Psoas muscle (tissue), 8 donors: ENCODE measurements around the gene CLEC9A. TPM values are rescaled to one million over a fixed set of nuclear protein-coding genes. Genes with fewer than 3 reads are reported as not detected.
"Not testable (repeated sequence)": the region's sequence is repeated elsewhere in the genome, so short reads cannot be mapped to it uniquely, and the experiment has no call there.

Source experiments
- ATAC-seq, 4 donors: fragments of 200-7000 bp; cut with Tn5 transposase; one replicate each; pipeline ENCODE4 v1.9.1; 2020; ENCODE audit warnings: moderate library complexity in 3 of 4, mild to moderate bottlenecking in 2 of 4
- DNase-seq, 2 donors: peaks; one replicate each; pipeline ENCODE4 v3.0.0-alpha.2; 2020
- H3K27ac ChIP-seq: fragments of 200-600 bp; one replicate; pipeline ENCODE4 v1.8.0; 2022
- H3K27me3 ChIP-seq, 3 donors: fragments of 200-600 bp in 1 of 3; one replicate each; pipeline versions ENCODE4 v1.6.1 to v1.8.0; 2013 to 2022; ENCODE audit warnings: low read length in 2 of 3, mild to moderate bottlenecking in 2 of 3, moderate library complexity in 1 of 3; ENCODE audit not compliant: insufficient read depth in 3 of 3
- H3K36me3 ChIP-seq, 2 donors: fragments of 200-600 bp in 1 of 2; one replicate each; pipeline versions ENCODE4 v1.6.1 to v1.8.0; 2013 to 2022; ENCODE audit warnings: low read depth in 1 of 2, mild to moderate bottlenecking in 1 of 2, moderate library complexity in 1 of 2; ENCODE audit not compliant: insufficient read depth in 1 of 2
- H3K4me1 ChIP-seq: fragments of 200-600 bp; one replicate; pipeline ENCODE4 v1.8.0; 2022
- H3K4me3 ChIP-seq: fragments of 200-600 bp; one replicate; pipeline ENCODE4 v1.8.0; 2022; ENCODE audit warnings: mild to moderate bottlenecking
- H3K9me3 ChIP-seq: fragments of 200-600 bp; one replicate; pipeline ENCODE4 v1.8.0; 2022
- WGBS, 3 donors: extraction: QIAGEN DNeasy Blood & Tissue Kit; methylation state at CpG; one replicate each; pipeline versions ENCODE4 v1.1.6 to v1.1.7; 2013; 5-methylcytosine and 5-hydroxymethylcytosine counted together
- intact Hi-C, 2 donors: fragments of 100-400 bp; cut with DNase I; formaldehyde crosslinking; loops; one replicate each; pipeline versions ENCODE4 v1.11.0 to v1.14.2; 2022
- polyA plus RNA-seq, 3 donors: library from polyadenylated mRNA; stranded (reverse); fragments of 200-250 nt; gene quantifications; one replicate each; pipeline ENCODE4 v1.2.3, GENCODE V29; 2013
- total RNA-seq, 4 donors: library from RNA; stranded (reverse); fragmentation: NEBNext Ultra II Directional in 2 of 4; extraction: Animal tissue kit (Norgen Biotek cat#: 25700) in 2 of 4; gene quantifications; one replicate each; pipeline versions ENCODE4 v1.2.1 to v1.2.4, GENCODE V29; 2021 to 2023
- TF ChIP-seq, protein P1 (sequence below): fragments of 200-600 bp; IDR thresholded peaks from one replicate; pipeline ENCODE4 v1.8.0; 2022; ENCODE audit warnings: antibody characterized with exemption
- donor health status: healthy with polysubstance abuse.
- donor health status: DM: no; HTN: no; CAD: no; lungs with moderate emphysema.
- donor health status: Bipolar disorder and iron deficiency.
- donor health status: healthy.
- donor health status: DM: yes; HTN: yes; CAD: no.
- donor health status: DM: no; HTN: no; CAD: no.
- donor health status: DM: no; HTN: no; CAD: no.
- donor health status: DM: yes; HTN: yes; CAD: no.

Gene CLEC9A
- total and polyA plus RNA-seq, 7 donors = 0.05 TPM; not detected in 6

DNA sequence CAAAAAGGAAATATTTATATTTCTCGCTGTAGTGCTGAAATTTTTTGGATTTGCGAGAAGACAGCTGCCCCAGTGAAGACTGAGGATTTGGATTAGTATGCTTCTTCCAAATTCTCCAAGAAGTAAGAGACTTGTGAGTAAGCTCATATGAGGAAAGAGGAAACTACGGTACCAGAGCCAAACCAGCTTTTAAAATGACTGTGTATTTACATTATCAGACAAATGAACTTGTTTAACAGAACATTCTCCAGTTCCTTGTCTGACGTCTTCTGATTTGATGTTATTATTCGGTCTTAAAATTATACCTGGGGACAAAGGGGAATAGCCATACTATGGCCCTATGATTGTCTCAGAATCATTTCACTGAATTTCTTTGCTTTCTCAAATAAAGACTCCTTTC lies 12.1 kb upstream of the CLEC9A start:
- ATAC-seq (no peak), DNase-seq (no peak)
- Histone ChIP-seq H3K27ac (no peak overlapping the region), H3K9me3 (no peaks in the 10 kb centered on the region), H3K4me1 (no peaks in the 10 kb centered on the region), H3K4me3 (no peak overlapping the region), H3K36me3 (no peaks in the 10 kb centered on the region), H3K27me3 (no peaks in the 10 kb centered on the region)
- intact Hi-C loops = no loop called here
- TF ChIP-seq, protein P1, sequence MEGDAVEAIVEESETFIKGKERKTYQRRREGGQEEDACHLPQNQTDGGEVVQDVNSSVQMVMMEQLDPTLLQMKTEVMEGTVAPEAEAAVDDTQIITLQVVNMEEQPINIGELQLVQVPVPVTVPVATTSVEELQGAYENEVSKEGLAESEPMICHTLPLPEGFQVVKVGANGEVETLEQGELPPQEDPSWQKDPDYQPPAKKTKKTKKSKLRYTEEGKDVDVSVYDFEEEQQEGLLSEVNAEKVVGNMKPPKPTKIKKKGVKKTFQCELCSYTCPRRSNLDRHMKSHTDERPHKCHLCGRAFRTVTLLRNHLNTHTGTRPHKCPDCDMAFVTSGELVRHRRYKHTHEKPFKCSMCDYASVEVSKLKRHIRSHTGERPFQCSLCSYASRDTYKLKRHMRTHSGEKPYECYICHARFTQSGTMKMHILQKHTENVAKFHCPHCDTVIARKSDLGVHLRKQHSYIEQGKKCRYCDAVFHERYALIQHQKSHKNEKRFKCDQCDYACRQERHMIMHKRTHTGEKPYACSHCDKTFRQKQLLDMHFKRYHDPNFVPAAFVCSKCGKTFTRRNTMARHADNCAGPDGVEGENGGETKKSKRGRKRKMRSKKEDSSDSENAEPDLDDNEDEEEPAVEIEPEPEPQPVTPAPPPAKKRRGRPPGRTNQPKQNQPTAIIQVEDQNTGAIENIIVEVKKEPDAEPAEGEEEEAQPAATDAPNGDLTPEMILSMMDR = no peak
- 80 to 86% (median 85%) methylated on average over 5 of the region's 5 CpGs for WGBS, 3 donors

DNA sequence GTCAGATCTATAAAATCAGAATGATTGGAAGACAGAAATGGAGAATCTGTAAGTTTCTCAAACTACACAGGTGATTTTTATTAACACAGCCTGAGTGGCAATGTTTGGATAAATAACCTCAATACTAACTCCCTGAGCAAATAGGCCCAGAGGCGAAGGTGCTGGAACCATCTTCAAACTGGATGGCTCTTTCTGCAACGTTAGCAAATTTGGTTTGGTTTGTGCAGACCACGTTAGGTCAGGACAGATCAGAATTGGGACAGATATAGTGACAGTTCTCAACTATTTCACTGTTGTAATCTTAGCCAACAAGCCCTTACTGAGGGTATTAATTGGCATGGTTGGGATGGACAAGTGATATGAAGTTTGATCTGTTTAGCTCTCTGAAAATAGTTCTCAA lies 9.1 kb upstream of the CLEC9A start:
- WGBS, 3 donors = 56 to 84% (median 78%) methylated on average over 3 of the region's 3 CpGs
- TF ChIP-seq, protein P1 = no peak
- Histone ChIP-seq H3K4me1 (no peaks in the 10 kb centered on the region), H3K27ac (no peak overlapping the region), H3K36me3 (no peaks in the 10 kb centered on the region), H3K9me3 (no peaks in the 10 kb centered on the region), H3K4me3 (no peak overlapping the region), H3K27me3 (no peaks in the 10 kb centered on the region)
- DNase-seq = no peak
- no peak for ATAC-seq
- intact Hi-C loops = no loop called here

DNA sequence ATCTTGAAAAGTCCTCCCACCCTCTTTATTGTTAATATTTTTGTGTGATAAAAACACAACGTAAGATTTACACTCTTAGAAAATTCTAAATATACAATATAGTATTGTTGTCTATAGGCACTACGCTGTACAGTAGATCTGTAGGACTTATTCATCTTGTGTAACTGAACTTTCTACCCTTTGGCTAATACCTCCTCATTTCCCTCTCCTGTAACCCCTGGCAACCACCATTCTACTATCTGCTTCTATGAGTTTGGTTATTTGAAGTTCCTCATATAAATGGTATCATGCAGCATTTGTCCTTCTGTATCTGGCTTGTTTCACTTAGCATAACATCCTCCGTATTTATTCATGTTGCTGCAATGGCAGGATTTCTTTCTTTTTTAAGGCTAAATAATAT lies 5.2 kb upstream of the CLEC9A start:
- 93 to 98% (median 96%) methylated on average over 3 of the region's 3 CpGs for WGBS, 3 donors
- no peaks in the 10 kb centered on the region for H3K27me3 ChIP-seq
- no peaks in the 10 kb centered on the region for H3K9me3 ChIP-seq
- intact Hi-C loops = no loop called here
- ATAC-seq (no peak), DNase-seq (no peak)
- TF ChIP-seq, protein P1 = no peak
- H3K27ac ChIP-seq = no peak overlapping the region
- no peak overlapping the region for H3K4me3 ChIP-seq
- no peaks in the 10 kb centered on the region for H3K4me1 ChIP-seq
- H3K36me3 ChIP-seq = no peaks in the 10 kb centered on the region

DNA sequence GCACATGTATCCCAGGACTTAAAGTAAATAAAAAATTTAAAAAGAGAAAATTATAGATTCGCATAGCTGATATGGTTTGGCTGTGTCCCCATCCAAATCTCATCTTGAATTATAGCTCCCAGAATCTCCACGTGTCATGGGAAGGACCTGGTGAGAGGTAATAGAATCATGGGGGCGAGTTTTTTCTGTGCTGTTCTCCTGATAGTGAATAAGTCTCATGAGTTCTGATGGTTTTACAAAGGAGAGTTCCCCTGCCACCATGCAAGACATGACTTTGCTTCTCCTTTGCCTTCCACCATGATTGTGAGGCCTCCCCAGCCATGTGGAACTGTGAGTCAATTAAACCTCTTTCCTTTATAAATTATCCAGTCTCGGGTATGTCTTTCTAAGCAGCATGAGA lies 3.8 kb upstream of the CLEC9A start:
- H3K9me3 ChIP-seq, H3K27me3 ChIP-seq, intact Hi-C loops, ATAC-seq, H3K27ac ChIP-seq, H3K4me1 ChIP-seq, H3K4me3 ChIP-seq, DNase-seq, H3K36me3 ChIP-seq: not testable (repeated sequence)
- WGBS, 3 donors = 82 to 85% (median 84%) methylated on average over 4 of the region's 4 CpGs

DNA sequence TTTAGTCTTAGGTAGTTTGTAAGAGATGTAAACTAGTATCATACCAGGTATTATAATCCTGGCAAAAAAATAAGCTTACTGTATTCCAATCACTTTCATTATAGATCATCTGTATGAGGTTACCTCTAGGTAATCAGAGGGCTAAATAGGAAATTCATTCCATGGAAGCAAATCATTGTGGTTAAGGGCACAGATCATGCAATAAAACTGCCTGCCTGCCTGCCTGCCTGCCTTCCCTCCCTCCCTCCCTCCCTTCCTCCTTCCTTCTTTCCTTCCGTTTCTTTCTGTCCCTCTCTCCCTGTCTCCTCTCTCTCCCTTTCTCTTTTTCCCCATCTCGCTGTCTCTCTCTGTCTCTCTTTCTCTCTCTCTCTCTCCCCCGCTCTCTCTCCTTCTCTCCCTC lies 3.2 kb upstream of the CLEC9A start:
- H3K4me1 ChIP-seq = no peaks in the 10 kb centered on the region
- intact Hi-C loops = no loop called here
- H3K9me3 ChIP-seq = no peaks in the 10 kb centered on the region
- ATAC-seq (no peak), DNase-seq (no peak)
- no peak overlapping the region for H3K27ac ChIP-seq
- TF ChIP-seq, protein P1 = no peak
- H3K27me3 ChIP-seq = no peaks in the 10 kb centered on the region
- no peak overlapping the region for H3K4me3 ChIP-seq
- H3K36me3 ChIP-seq = no peaks in the 10 kb centered on the region
- WGBS, 3 donors = 68 to 79% (median 74%) methylated on average over 3 of the region's 3 CpGs
